CD1c-positive myeloid dendritic cell (primary cell): ENCODE measurements around the gene SYT6.

Source experiments
- DNase-seq: peaks from one replicate; pipeline ENCODE4 v3.0.0-alpha.2; 2016; ENCODE audit errors: extremely low spot score

SYT6 gene, protein sequence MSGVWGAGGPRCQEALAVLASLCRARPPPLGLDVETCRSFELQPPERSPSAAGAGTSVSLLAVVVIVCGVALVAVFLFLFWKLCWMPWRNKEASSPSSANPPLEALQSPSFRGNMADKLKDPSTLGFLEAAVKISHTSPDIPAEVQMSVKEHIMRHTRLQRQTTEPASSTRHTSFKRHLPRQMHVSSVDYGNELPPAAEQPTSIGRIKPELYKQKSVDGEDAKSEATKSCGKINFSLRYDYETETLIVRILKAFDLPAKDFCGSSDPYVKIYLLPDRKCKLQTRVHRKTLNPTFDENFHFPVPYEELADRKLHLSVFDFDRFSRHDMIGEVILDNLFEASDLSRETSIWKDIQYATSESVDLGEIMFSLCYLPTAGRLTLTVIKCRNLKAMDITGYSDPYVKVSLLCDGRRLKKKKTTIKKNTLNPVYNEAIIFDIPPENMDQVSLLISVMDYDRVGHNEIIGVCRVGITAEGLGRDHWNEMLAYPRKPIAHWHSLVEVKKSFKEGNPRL

GRCh38 chr1:114153261-114154145 is at the start of gene SYT6:
Gene SYT6, minus strand, starts transcription at chr1:114153869. Its CDS starts 97 bp downstream, at chr1:114153772.
- DNase-seq = peak; percentile 33

GRCh38 chr1:114201486-114201885 is 47.8 kb upstream of the SYT6 start:
- DNase-seq = no peak

DNA sequence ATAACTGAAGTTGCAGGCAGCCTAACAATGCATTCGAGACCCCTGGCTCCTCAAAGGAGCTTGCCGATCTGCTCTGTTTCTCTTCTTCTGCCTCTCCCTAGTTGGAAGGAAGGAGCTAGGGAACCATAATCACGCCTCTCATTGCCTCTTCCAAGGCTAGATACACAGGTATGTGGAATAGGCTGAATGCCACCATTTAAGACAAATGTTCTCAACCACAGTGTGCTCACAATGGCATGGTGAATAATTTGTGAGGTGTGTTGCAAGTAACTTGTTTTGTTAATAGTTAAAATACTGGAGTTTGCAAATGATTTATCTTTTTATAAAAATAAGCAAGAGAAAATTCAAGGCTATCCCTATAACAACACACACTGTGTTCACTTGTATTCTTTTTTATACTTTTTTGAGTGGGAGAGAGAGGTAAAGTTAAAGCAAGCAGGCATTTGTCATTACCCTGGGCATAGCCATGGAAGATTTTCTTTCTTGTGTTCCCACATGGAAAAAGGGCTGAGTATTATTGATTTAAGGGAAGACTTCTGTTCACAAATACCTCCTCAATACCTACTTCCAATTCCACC is 45.4 kb upstream of the SYT6 start:
- no peak for DNase-seq

- no peak for DNase-seq
Measured at GRCh38 chr1:114196992-114197907, 43.6 kb upstream of the SYT6 start.

DNA sequence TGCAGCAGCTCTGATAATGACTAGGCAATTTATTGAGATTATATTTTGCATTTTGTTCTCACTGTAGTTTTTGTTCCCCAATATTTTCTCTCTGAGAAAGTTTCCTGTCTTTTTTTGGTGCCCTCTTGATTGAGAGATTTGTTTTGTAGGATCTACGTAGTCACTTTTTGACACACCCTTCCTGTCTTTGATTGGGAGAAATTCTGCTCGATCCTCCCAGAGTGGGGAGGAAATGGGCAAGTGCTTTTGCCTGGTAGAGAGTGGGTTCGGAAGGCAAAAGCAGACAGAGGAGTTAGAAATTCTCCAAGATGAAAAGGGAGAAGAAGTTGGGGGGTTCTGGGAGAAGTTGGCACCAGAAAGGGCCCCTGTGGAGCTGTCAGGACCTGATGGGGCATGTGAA is 42.1 kb upstream of the SYT6 start:
- DNase-seq = no peak

DNA sequence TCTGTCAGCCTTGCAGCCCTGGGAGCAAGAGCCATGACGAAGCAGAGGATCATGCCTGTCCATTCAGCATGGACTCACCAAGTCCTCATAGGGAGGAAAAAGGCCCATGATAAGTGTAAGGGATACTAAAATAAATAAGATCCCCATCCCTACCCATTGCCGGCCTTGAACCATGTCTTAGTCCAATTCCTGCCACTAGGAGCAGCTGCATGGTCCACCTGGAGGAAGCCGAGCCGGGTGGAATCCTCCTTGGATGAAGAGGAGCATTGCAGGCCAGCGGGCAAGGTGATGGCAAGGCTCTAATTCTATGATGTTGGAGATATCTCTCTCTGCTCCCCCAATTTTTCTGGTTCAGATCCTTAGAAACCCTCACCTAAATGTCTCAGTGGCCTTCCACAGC is 38.7 kb upstream of the SYT6 start:
- DNase-seq = no peak

GRCh38 chr1:114189398-114189797 is 35.7 kb upstream of the SYT6 start:
- DNase-seq = no peak

GRCh38 chr1:114181356-114181755 is 27.7 kb upstream of the SYT6 start:
- DNase-seq = no peak

- DNase-seq = no peak
Measured at GRCh38 chr1:114180742-114181141, 27.1 kb upstream of the SYT6 start.

GRCh38 chr1:114178936-114179335 is 25.3 kb upstream of the SYT6 start:
- DNase-seq = no peak

GRCh38 chr1:114177282-114177681 is 23.6 kb upstream of the SYT6 start:
- no peak for DNase-seq

DNA sequence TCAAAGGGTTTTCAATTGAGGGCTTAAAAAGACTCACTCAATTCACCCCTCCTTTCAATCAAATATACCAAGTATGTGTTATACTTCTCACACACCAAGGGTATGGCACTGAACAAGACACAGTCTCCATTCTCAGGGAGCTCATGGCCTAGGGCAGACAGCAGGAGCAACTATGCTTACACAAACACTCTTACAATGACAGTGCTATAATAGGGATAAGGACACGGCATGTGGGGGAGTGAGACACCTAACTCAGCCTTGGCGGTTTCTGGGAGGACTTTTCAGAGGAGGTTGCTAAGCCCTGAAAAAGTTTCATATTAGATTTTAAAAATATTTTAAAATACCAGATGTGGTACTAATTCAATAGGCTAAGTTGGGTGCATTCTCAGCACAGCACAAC is 22.7 kb upstream of the SYT6 start:
- no peak for DNase-seq

DNA sequence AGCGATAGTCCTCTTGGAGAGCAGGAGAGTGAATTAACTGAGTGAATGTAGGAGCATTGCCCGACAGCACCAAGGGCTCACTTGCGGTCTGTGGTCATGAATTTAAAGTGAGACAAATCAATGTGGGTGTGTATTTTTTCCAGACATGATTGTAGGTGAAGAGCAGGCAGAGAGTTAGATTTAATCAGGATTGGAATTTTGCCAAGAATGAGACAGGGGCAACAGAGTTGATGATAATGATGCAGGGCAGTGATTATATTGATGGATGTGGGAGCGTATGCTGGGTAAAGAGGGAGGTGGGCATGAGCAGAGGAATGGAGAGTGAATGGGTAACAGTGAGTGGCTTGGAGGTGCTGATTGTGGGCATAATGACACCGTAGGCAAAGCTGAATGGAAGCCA is 20.0 kb upstream of the SYT6 start:
- DNase-seq = no peak

GRCh38 chr1:114169509-114169908 is 15.8 kb upstream of the SYT6 start:
- no peak for DNase-seq

GRCh38 chr1:114167226-114167625 is 13.6 kb upstream of the SYT6 start:
- no peak for DNase-seq

GRCh38 chr1:114164840-114165543 is 11.3 kb upstream of the SYT6 start:
- DNase-seq = no peak

- no peak for DNase-seq
Measured at GRCh38 chr1:114159941-114160340, 6.3 kb upstream of the SYT6 start.

DNA sequence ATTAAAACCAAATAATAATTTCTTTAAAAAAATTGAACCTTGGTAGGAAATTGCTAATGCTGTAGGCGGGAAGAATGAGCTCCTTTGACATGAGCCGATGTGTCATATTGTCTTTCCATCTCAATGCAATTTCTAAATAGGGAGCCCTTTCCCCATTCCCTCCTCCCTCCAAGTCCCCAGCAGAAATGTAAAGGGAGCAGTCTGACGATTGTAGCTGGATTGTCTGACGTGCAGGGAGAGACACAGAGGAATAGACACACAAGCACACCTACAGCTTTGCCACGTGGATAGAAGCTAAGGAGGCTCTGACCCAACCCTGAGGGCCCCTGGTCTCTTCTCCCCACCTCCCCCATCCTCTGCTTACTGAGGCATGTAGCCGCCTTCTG is 3.6 kb upstream of the SYT6 start:
- DNase-seq = no peak

DNA sequence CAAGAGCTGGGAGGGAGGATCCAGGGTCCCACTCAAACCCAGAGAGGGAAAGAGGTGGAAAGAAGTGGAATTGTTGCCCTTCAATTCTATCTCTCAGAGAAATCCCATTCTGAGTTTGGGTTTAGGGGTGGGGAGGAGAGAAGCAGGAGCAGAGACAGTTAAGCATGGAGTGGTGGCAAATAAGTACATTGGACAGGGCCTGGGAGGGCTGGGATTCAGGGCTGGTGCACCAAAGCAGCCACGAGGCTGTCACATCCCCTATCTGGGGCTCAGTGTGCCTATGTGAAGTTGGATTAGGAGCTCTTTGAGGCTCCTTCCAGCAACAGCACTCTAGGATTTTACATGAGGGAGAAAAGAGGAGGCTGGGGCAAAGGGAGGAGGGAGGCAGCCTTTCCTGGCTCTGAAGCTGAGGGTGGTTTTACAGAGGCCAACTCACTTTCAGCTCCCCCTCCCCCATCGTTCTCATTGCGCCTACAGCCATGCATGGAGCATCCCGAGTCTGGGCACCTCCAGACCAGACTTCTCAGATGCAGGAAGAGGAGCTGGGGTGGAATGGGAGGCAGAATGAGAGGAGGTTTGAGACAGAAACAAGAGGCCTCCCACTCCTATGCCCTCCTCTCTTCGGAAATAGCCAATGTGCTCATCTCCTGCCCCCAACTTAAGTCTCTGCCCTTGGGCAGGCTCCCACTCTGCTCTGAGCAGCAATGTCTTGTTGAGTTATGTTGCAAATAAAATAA is 3.0 kb upstream of the SYT6 start:
- no peak for DNase-seq

GRCh38 chr1:114155706-114156105 is 2.0 kb upstream of the SYT6 start:
- no peak for DNase-seq
